ENCODE results near the gene ASB2. TPM values are rescaled to one million over a fixed set of nuclear protein-coding genes. Genes with fewer than 3 reads are reported as not detected.
A peak's percentile ranks its signal among the peaks of the same experiment; 100 is the strongest.

Gene ASB2
- total RNA-seq, 1 donor from 2014 or later: 0.26 TPM

GRCh38 chr14:93929657-93930056 lies 46.7 kb downstream of the ASB2 start:
- no peak for DNase-seq (ENCODE audit: low read depth)
- FAIRE-seq: no peak
- H3K36me3 ChIP-seq (ENCODE audit: control insufficient read depth, insufficient read depth, low read length): no peaks in the 10 kb centered on the region
- no peaks in the 10 kb centered on the region for H3K27me3 ChIP-seq (ENCODE audit: control insufficient read depth, insufficient read depth, low read length)
- no peak for TF ChIP-seq CTCF (IDR thresholded peaks at IDR 0.05; ENCODE audit: insufficient read depth, low read length, severe bottlenecking)
- no peak overlapping the region for H3K4me3 ChIP-seq (ENCODE audit: low read depth, low read length)

GRCh38 chr14:93929048-93929535 lies 47.3 kb downstream of the ASB2 start:
- TF ChIP-seq CTCF (IDR thresholded peaks at IDR 0.05; ENCODE audit: insufficient read depth, low read length, severe bottlenecking): no peak

GRCh38 chr14:93928184-93929047 lies 48.0 kb downstream of the ASB2 start:
- DNase-seq (ENCODE audit: low read depth) (no peak), FAIRE-seq (no peak)
- Histone ChIP-seq H3K4me3 (ENCODE audit: low read depth, low read length) (no peak overlapping the region), H3K36me3 (ENCODE audit: control insufficient read depth, insufficient read depth, low read length) (no peaks in the 10 kb centered on the region), H3K27me3 (ENCODE audit: control insufficient read depth, insufficient read depth, low read length) (no peaks in the 10 kb centered on the region)
- TF ChIP-seq CTCF (IDR thresholded peaks at IDR 0.05; ENCODE audit: insufficient read depth, low read length, severe bottlenecking): no peak

More at GRCh38 chr14:93929048-93929535, 47.3 kb downstream of the ASB2 start:
- Histone ChIP-seq H3K4me3 (ENCODE audit: low read depth, low read length) (no peak overlapping the region), H3K36me3 (ENCODE audit: control insufficient read depth, insufficient read depth, low read length) (no peaks in the 10 kb centered on the region), H3K27me3 (ENCODE audit: control insufficient read depth, insufficient read depth, low read length) (no peaks in the 10 kb centered on the region)
- no peak for FAIRE-seq
- no peak for DNase-seq (ENCODE audit: low read depth)

- H3K36me3 ChIP-seq (ENCODE audit: control insufficient read depth, insufficient read depth, low read length): no peaks in the 10 kb centered on the region
- DNase-seq (ENCODE audit: low read depth) (no peak), FAIRE-seq (no peak)
- H3K27me3 ChIP-seq (ENCODE audit: control insufficient read depth, insufficient read depth, low read length): no peaks in the 10 kb centered on the region
- no peak for TF ChIP-seq CTCF (IDR thresholded peaks at IDR 0.05; ENCODE audit: insufficient read depth, low read length, severe bottlenecking)
- H3K4me3 ChIP-seq (ENCODE audit: low read depth, low read length): no peak overlapping the region
These were observed 48.6 kb downstream of the ASB2 start for GRCh38 chr14:93927800-93928145.

- FAIRE-seq: no peak
- peak; percentile 21 for DNase-seq (ENCODE audit: low read depth)
- H3K36me3 ChIP-seq (ENCODE audit: control insufficient read depth, insufficient read depth, low read length): no peaks in the 10 kb centered on the region
- TF ChIP-seq CTCF (IDR thresholded peaks at IDR 0.05; ENCODE audit: insufficient read depth, low read length, severe bottlenecking): no peak
- no peak within 1 kb of the TSS for H3K4me3 ChIP-seq (ENCODE audit: low read depth, low read length)
- H3K27me3 ChIP-seq (ENCODE audit: control insufficient read depth, insufficient read depth, low read length): no peaks in the 10 kb centered on the region
These were observed 49.2 kb downstream of the ASB2 start, which contains the start of gene FAM181A for GRCh38 chr14:93926873-93927799. TSS of gene FAM181A (plus strand) at chr14:93927344. CDS start at chr14:93928286, 942 bp downstream.
